GM18498 (cell line): ENCODE data around the gene BBOX1.
"Not testable (repeated sequence)": the region's sequence is repeated elsewhere in the genome, so short reads cannot be mapped to it uniquely, and the experiment has no call there.

Source experiments
- ATAC-seq: cut with Tn5 transposase; IDR thresholded peaks from one replicate; pipeline ENCODE4 v1.9.1; 2021; ENCODE audit warnings: mild to moderate bottlenecking, moderate library complexity; ENCODE audit not compliant: unreplicated experiment

The BBOX1 gene

DNA sequence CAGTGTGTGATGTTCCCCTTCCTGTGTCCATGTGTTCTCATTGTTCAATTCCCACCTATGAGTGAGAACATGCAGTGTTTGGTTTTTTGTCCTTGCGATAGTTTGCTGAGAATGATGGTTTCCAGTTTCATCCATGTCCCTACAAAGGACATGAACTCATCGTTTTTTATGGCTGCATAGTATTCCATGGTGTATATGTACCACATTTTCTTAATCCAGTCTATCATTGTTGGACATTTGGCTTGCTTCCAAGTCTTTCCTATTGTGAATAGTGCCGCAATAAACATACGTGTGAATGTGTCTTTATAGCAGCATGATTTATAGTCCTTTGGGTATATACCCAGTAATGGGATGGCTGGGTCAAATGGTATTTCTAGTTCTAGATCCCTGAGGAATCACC lies 134.9 kb downstream of the BBOX1 start:
- ATAC-seq, result not testable (repeated sequence)
